CD14-positive monocyte (primary cell): ENCODE measurements around the gene NTM. TPM values are rescaled to one million over a fixed set of nuclear protein-coding genes. Genes with fewer than 3 reads are reported as not detected.
"Not testable (repeated sequence)": the region's sequence is repeated elsewhere in the genome, so short reads cannot be mapped to it uniquely, and the experiment has no call there.

Experiments
- DNase-seq, 3 donors: peaks; one replicate each; pipeline ENCODE4 v3.0.0-alpha.2; 2011 to 2022
- H2AFZ ChIP-seq: 2 replicates; pipeline ENCODE4 v1.6.0; 2012; ENCODE audit warnings: mild to moderate bottlenecking, low read depth, low read length, inconsistent platforms; ENCODE audit not compliant: insufficient read depth, poor library complexity, severe bottlenecking
- H3K27ac ChIP-seq, 2 donors: 1 replicate in 1 of 2; 2 replicates in 1 of 2; pipeline ENCODE4 v1.5.1; 2012 to 2013; ENCODE audit warnings: low read length in 2 of 2, control low read depth in 1 of 2, inconsistent platforms in 1 of 2, low read depth in 1 of 2, mild to moderate bottlenecking in 1 of 2
- H3K27me3 ChIP-seq, 2 donors: one replicate each; pipeline versions ENCODE4 v1.6.0 to v1.6.1; 2011 to 2013; ENCODE audit warnings: low read length in 2 of 2; ENCODE audit not compliant: control insufficient read depth in 2 of 2, insufficient read depth in 2 of 2
- H3K36me3 ChIP-seq, 2 donors: replicated peaks in 1 of 2; 1 replicate in 1 of 2; 2 replicates in 1 of 2; pipeline versions ENCODE4 v1.5.1 to v1.6.1; 2012 to 2013; ENCODE audit warnings: low read length in 2 of 2, control low read depth in 1 of 2, inconsistent platforms in 1 of 2, mild to moderate bottlenecking in 1 of 2; ENCODE audit not compliant: insufficient read depth in 2 of 2, control insufficient read depth in 1 of 2
- H3K4me1 ChIP-seq, 2 donors: 1 replicate in 1 of 2; 2 replicates in 1 of 2; pipeline versions ENCODE4 v1.5.1 to v1.6.1; 2012 to 2013; ENCODE audit warnings: low read length in 2 of 2, control low read depth in 1 of 2, inconsistent platforms in 1 of 2, mild to moderate bottlenecking in 1 of 2, moderate library complexity in 1 of 2; ENCODE audit not compliant: insufficient read depth in 2 of 2, control insufficient read depth in 1 of 2
- H3K4me2 ChIP-seq: replicated peaks from 2 replicates; pipeline ENCODE3; 2012; ENCODE audit warnings: low read length, moderate library complexity, mild to moderate bottlenecking; ENCODE audit not compliant: poor library complexity, severe bottlenecking; ENCODE audit errors: extremely low read depth
- H3K4me3 ChIP-seq, 3 experiments: fragments of 200-600 bp in 1 of 3; sonication (generic) in 1 of 3; replicated peaks in 1 of 3; 1 replicate in 2 of 3; 2 replicates in 1 of 3; pipeline ENCODE4 v1.5.1; 2011 to 2013; ENCODE audit warnings: low read length in 3 of 3, mild to moderate bottlenecking in 3 of 3, control low read depth in 2 of 3, low read depth in 2 of 3, inconsistent platforms in 1 of 3, moderate library complexity in 1 of 3
- H3K79me2 ChIP-seq: 2 replicates; pipeline ENCODE4 v1.6.0; 2012; ENCODE audit warnings: mild to moderate bottlenecking, control low read depth, inconsistent platforms, low read length, moderate library complexity; ENCODE audit not compliant: insufficient read depth
- H3K9ac ChIP-seq: 2 replicates; pipeline ENCODE4 v1.6.0; 2017; ENCODE audit warnings: low read length, mild to moderate bottlenecking; ENCODE audit not compliant: insufficient read depth, poor library complexity, severe bottlenecking
- H3K9me3 ChIP-seq, 2 donors: replicated peaks in 1 of 2; 1 replicate in 1 of 2; 2 replicates in 1 of 2; pipeline versions ENCODE4 v1.5.1 to v1.6.1; 2012 to 2013; ENCODE audit warnings: low read length in 2 of 2, control low read depth in 1 of 2; ENCODE audit not compliant: control insufficient read depth in 1 of 2, insufficient read depth in 1 of 2
- H4K20me1 ChIP-seq: 2 replicates; pipeline ENCODE4 v1.6.0; 2012; ENCODE audit warnings: mild to moderate bottlenecking, low read length, control low read depth, moderate library complexity; ENCODE audit not compliant: insufficient read depth
- H3K27ac Mint-ChIP-seq, 7 donors: one replicate each; pipeline ENCODE4 v1.8.0; 2020; ENCODE audit warnings: mild to moderate bottlenecking in 7 of 7, mixed read lengths in 7 of 7, moderate library complexity in 6 of 7, inconsistent platforms in 2 of 7
- H3K27me3 Mint-ChIP-seq, 3 donors: one replicate each; pipeline ENCODE4 v1.8.0; 2021 to 2022; ENCODE audit warnings: low read depth in 3 of 3, mild to moderate bottlenecking in 3 of 3, mixed read lengths in 3 of 3, moderate library complexity in 3 of 3, inconsistent platforms in 1 of 3
- H3K36me3 Mint-ChIP-seq, 2 donors: one replicate each; pipeline ENCODE4 v1.8.0; 2020; ENCODE audit warnings: mixed read lengths in 2 of 2, inconsistent platforms in 1 of 2, mild to moderate bottlenecking in 1 of 2
- H3K4me1 Mint-ChIP-seq: one replicate; pipeline ENCODE4 v1.8.0; 2020; ENCODE audit warnings: mild to moderate bottlenecking, mixed read lengths
- H3K4me3 Mint-ChIP-seq, 2 donors: one replicate each; pipeline ENCODE4 v1.8.0; 2020; ENCODE audit warnings: mild to moderate bottlenecking in 2 of 2, mixed read lengths in 2 of 2, moderate library complexity in 1 of 2
- H3K9me3 Mint-ChIP-seq, 7 donors: one replicate each; pipeline ENCODE4 v1.8.0; 2020 to 2022; ENCODE audit warnings: mixed read lengths in 7 of 7, mild to moderate bottlenecking in 6 of 7, moderate library complexity in 6 of 7, inconsistent platforms in 2 of 7
- WGBS: methylation state at CpG from one replicate; pipeline ENCODE4 v1.1.5; 2013; ENCODE audit warnings: missing lambda C conversion rate; ENCODE audit not compliant: insufficient coverage; 5-methylcytosine and 5-hydroxymethylcytosine counted together
- intact Hi-C, 2 donors: fragments of 100-400 bp; cut with micrococcal nuclease; formaldehyde crosslinking; loops; one replicate each; pipeline versions ENCODE4 v1.15.0 to v1.15.1; 2023
- polyA plus RNA-seq, 3 donors: library from polyadenylated mRNA; depleted of rRNA in 1 of 3; unstranded in 2 of 3; stranded (reverse) in 1 of 3; fragments of 300-500 nt in 2 of 3; fragments of >200 nt in 1 of 3; fragmentation: Illumina TruSeq in 2 of 3; gene quantifications; 1 replicate in 2 of 3; 2 replicates in 1 of 3; pipeline ENCODE4 v1.2.3, GENCODE V29; 2012 to 2021
- TF ChIP-seq, protein P1 (sequence below): fragments of 200-600 bp; IDR thresholded peaks from one replicate; pipeline ENCODE4 v1.8.0; 2022; ENCODE audit warnings: antibody characterized with exemption, mild to moderate bottlenecking

Gene NTM
- polyA plus RNA-seq, 3 donors, result not detected

DNA sequence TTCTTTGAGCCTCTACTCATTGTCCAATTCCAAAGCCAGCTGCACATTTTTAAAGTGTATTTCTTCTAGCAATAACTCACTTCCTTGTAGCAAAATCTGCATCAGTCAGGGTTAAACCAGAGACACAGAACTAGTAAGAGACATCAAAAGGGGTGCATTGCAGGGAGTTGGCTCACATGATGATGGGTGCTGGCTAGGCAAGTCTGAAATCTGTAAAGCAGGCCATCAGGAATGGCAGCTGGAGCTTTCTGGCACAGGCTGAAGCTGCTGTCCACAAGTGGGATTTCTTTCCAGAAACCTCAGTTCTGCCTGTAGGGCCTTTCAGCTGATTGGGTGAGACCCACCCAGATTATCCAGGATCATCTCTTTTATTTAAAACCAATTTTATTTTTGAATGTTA is 698.1 kb downstream of the NTM start:
- H3K4me3 Mint-ChIP-seq, result no peak overlapping the region
- Histone ChIP-seq H3K9ac (no peak overlapping the region), H3K4me3 (no peak overlapping the region), H4K20me1 (no peaks in the 10 kb centered on the region), H3K27me3 (no peaks in the 10 kb centered on the region), H2AFZ (no peak overlapping the region), H3K9me3 (peaks cover 13 to 19% of the 10 kb centered on the region in 2 donors), H3K27ac (no peak overlapping the region), H3K36me3 (no peaks in the 10 kb centered on the region), H3K4me1 (peaks cover 10 to 36% of the 10 kb centered on the region in 2 donors), H3K79me2 (no peaks in the 10 kb centered on the region), H3K4me2 (no peak overlapping the region)
- H3K36me3 Mint-ChIP-seq, result peaks cover 0 to 2% of the 10 kb centered on the region in 2 donors
- intact Hi-C loops, result no loop called here
- H3K27ac Mint-ChIP-seq, result peak overlapping the region in 1 of 7 donors; percentile 26
- TF ChIP-seq, protein P1, sequence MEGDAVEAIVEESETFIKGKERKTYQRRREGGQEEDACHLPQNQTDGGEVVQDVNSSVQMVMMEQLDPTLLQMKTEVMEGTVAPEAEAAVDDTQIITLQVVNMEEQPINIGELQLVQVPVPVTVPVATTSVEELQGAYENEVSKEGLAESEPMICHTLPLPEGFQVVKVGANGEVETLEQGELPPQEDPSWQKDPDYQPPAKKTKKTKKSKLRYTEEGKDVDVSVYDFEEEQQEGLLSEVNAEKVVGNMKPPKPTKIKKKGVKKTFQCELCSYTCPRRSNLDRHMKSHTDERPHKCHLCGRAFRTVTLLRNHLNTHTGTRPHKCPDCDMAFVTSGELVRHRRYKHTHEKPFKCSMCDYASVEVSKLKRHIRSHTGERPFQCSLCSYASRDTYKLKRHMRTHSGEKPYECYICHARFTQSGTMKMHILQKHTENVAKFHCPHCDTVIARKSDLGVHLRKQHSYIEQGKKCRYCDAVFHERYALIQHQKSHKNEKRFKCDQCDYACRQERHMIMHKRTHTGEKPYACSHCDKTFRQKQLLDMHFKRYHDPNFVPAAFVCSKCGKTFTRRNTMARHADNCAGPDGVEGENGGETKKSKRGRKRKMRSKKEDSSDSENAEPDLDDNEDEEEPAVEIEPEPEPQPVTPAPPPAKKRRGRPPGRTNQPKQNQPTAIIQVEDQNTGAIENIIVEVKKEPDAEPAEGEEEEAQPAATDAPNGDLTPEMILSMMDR, result no peak
- H3K27me3 Mint-ChIP-seq, result peaks cover 0 to 5% (median 1%) of the 10 kb centered on the region in 3 donors
- peaks cover 56% of the 10 kb centered on the region for H3K4me1 Mint-ChIP-seq
- no peak for DNase-seq
- peaks cover 0 to 16% (median 5%) of the 10 kb centered on the region in 7 donors for H3K9me3 Mint-ChIP-seq

DNA sequence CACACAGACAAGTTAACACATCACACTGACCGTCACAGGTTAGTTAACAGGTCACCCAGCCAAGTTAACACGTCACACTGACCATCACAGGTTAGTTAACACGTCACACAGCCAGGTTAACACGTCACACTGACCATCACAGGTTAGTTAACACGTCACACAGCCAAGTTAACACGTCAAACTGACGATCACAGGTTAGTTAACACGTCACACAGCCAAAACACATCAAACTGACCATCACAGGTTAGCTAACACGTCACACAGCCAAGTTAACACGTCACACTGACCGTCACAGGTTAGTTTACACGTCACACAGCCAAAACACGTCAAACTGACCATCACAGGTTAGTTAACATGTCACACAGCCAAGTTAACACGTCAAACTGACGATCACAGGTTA is 699.2 kb downstream of the NTM start:
- Mint-ChIP-seq H3K9me3 (peaks cover 0 to 16% (median 3%) of the 10 kb centered on the region in 7 donors), H3K4me1 (peaks cover 51% of the 10 kb centered on the region)
- H3K36me3 ChIP-seq, H3K79me2 ChIP-seq, H3K27ac ChIP-seq, H3K27me3 Mint-ChIP-seq, H3K4me2 ChIP-seq, H3K36me3 Mint-ChIP-seq, H2AFZ ChIP-seq, H3K9ac ChIP-seq, DNase-seq, intact Hi-C loops, H3K27ac Mint-ChIP-seq, H3K4me3 ChIP-seq, H4K20me1 ChIP-seq, H3K4me3 Mint-ChIP-seq, H3K27me3 ChIP-seq: not testable (repeated sequence)
- peaks cover 10 to 34% of the 10 kb centered on the region in 2 donors for H3K4me1 ChIP-seq
- WGBS, result 93% methylated on average over 15 of the region's 15 CpGs
- peaks cover 13 to 19% of the 10 kb centered on the region in 2 donors for H3K9me3 ChIP-seq

DNA sequence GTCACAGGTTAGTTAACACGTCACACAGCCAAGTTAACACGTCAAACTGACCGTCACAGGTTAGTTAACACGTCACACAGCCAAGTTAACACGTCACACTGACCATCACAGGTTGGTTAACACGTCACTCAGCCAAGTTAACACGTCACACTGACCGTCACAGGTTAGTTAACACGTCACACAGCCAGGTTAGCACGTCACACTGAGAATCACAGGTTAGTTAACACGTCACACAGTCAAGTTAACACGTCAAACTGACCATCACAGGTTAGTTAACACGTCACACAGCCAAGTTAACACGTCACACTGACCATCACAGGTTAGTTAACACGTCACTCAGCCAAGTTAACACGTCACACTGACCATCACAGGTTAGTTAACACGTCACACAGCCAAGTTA is 700.5 kb downstream of the NTM start:
- H3K4me3 ChIP-seq, H3K36me3 Mint-ChIP-seq, H3K4me2 ChIP-seq, H3K4me3 Mint-ChIP-seq, H3K79me2 ChIP-seq, H4K20me1 ChIP-seq, H3K9ac ChIP-seq, DNase-seq, H3K27me3 ChIP-seq, H3K27ac Mint-ChIP-seq, H3K27ac ChIP-seq, H3K27me3 Mint-ChIP-seq, H3K36me3 ChIP-seq, H2AFZ ChIP-seq, intact Hi-C loops: not testable (repeated sequence)
- H3K4me1 Mint-ChIP-seq, result peaks cover 38% of the 10 kb centered on the region
- 93% methylated on average over 10 of the region's 17 CpGs for WGBS
- H3K9me3 Mint-ChIP-seq, result peaks cover 0 to 12% (median 3%) of the 10 kb centered on the region in 7 donors
- H3K9me3 ChIP-seq, result peaks cover 13 to 19% of the 10 kb centered on the region in 2 donors
- peaks cover 3 to 23% of the 10 kb centered on the region in 2 donors for H3K4me1 ChIP-seq
